NCI-H82 treated with DMSO at 0.1 percent for 48 hours (cell line): ENCODE data around the gene ZNF556.
"Not testable (repeated sequence)": the region's sequence is repeated elsewhere in the genome, so short reads cannot be mapped to it uniquely, and the experiment has no call there.

Source experiments
- DNase-seq: peaks from one replicate; lab custom pipeline; 2025; ENCODE audit not compliant: unreplicated experiment; lab: John Stamatoyannopoulos, UW

The ZNF556 gene

GRCh38 chr19:2903326-2903725 is 36.2 kb downstream of the ZNF556 start:
- not testable (repeated sequence) for DNase-seq

GRCh38 chr19:2905918-2906519 is 38.9 kb downstream of the ZNF556 start:
- no peak for DNase-seq

GRCh38 chr19:2906631-2907195 is 39.6 kb downstream of the ZNF556 start:
- DNase-seq, result no peak

- DNase-seq, result no peak
These were observed 45.2 kb downstream of the ZNF556 start for GRCh38 chr19:2912306-2912705.

- no peak for DNase-seq
These were observed 50.4 kb downstream of the ZNF556 start for GRCh38 chr19:2917275-2918184.

GRCh38 chr19:2922987-2923386 is 55.9 kb downstream of the ZNF556 start:
- no peak for DNase-seq

GRCh38 chr19:2923510-2923909 is 56.4 kb downstream of the ZNF556 start:
- no peak for DNase-seq

GRCh38 chr19:2926341-2927031 is 59.4 kb downstream of the ZNF556 start:
- DNase-seq, result no peak

GRCh38 chr19:2927032-2927430 is 59.9 kb downstream of the ZNF556 start:
- no peak for DNase-seq
